HG03196 (cell line): Measurements from ENCODE around the gene KIFAP3.

Source experiments
- ATAC-seq: cut with Tn5 transposase; IDR thresholded peaks from one replicate; pipeline ENCODE4 v1.9.1; 2021; ENCODE audit not compliant: unreplicated experiment

The KIFAP3 gene

DNA sequence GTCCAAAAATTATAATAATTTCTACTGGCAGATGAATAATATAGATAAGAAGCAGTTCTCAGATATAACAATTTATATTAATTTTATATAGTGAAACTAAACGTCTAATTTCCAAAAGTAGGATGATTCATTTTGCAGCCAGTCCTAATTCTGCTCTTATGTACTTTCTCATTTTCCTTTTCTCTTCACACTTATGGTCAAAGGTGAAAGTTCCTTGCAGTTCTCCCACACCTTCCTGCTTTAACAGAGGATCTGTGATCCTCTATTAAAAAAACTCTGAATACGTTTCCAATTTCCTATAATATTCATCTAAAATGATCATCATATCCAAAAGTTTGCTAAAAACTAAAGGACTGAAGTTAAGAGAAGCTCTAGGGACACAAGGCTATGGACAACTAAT, 78.5 kb downstream of the KIFAP3 start:
- ATAC-seq: no peak

DNA sequence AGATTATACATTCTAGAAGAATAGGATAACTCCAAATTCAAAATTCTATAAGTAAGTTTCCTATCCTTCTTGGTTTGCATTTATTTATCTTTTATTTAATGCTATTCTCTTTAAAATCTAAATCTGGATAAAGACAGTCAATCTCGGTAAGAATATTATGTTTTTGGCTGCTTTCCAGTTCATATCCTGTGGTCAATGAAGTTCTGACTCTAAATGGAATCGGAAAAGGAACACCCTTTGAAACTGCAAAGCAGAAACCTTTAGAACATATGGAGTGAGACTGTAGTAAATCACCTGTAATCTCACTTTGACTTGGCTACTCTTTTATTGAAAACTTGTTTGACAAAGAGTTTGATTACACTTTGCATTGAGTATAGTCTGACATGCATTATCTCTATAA, 85.2 kb downstream of the KIFAP3 start:
- ATAC-seq: no peak

GRCh38 chr1:169985757-169986156, 88.7 kb downstream of the KIFAP3 start:
- ATAC-seq: no peak

DNA sequence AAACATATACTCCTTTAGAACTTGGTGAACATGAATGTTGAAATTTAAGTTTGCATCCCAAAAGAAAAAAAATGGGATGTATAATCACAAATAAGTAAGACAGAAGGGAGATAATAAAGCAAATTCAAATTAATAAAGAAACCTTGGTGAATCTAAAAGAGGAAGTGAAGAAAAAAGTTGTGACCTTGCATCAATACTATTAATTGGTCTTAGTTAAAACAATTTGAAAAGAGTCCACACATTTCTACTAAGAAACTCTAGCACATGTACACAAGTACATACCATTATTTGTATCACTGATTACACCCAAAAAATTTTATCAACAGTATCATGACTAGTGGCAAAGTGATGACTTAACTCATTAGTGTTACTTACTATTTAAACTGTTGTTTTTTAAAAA, 100.4 kb downstream of the KIFAP3 start:
- ATAC-seq: no peak

GRCh38 chr1:169970114-169970513, 104.4 kb downstream of the KIFAP3 start:
- no peak for ATAC-seq

DNA sequence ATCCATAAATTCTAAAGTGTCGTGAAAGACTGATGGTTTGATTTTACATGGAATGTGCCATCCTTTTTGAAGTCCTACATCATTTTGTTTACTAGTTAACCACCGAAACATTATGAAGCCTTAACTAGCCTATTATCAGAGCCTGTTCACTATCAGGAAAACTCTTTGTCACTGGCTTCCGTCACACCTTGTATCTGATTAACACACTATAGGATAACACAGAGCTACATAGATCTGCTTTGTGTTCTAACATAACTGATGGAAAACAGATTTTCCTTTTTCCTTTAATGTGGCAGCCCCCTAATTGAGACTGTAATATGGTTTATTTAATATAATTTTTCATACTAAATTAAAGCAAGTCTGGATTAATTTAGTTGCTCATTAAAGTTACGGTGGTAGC, 106.3 kb downstream of the KIFAP3 start:
- no peak for ATAC-seq

- ATAC-seq: no peak
Measured at GRCh38 chr1:169964206-169964605, 110.3 kb downstream of the KIFAP3 start.

DNA sequence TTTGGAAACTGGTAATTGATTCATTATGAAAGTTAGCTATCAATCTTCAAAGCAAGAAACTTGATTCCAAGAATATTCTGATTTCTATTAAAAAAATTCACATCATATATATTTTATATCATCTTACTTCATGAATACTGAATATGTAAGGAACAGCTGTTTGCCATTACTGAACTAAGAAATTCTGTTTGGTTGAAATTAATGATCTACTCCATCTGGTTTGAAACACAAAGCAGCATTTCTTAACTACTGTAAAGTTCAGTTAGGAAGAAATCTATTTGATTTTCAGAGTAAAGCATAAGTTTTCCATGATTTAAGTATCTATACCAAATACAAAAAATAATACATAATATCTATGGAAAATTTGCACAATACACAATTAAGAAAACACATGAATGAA, 114.8 kb downstream of the KIFAP3 start:
- no peak for ATAC-seq

GRCh38 chr1:169958987-169959386, 115.5 kb downstream of the KIFAP3 start:
- ATAC-seq: no peak

DNA sequence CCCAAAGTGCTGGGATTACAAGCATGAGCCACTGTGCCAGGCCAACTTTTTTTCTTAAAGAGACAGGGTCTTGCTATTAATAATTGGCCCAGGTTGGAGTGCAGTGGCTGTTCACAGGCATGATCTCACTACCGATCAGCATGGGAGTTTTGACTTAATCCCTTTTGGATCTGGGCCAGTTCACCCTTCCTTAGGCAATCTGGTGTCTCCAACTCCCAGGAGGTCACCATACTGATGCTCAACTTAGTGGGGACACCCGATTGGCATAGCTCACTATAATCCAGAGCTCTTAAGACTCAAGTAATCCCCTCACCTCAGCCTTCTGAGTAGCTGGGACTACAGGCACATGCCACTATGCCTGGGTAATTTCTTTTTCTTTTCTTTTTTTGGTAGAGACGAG, 116.6 kb downstream of the KIFAP3 start:
- ATAC-seq: no peak

DNA sequence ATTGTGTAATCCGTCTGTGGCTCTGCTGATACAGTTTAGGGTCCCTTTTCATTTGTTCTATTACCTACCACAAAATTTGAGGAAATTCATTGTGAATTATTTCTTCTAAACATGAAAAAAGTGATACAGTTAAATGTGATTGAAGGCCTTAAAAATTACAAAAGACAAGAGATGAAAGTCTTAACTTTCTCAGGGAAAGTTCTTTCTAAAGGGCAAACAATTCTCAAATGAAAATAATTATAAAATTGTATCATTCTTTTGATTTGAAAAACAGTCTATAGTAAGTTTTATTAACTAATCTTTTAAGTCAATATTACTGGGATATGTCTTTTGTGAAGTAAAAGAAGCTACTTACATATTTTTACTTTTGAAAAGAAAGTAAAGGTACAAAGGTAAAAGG, 123.4 kb downstream of the KIFAP3 start:
- ATAC-seq: no peak

DNA sequence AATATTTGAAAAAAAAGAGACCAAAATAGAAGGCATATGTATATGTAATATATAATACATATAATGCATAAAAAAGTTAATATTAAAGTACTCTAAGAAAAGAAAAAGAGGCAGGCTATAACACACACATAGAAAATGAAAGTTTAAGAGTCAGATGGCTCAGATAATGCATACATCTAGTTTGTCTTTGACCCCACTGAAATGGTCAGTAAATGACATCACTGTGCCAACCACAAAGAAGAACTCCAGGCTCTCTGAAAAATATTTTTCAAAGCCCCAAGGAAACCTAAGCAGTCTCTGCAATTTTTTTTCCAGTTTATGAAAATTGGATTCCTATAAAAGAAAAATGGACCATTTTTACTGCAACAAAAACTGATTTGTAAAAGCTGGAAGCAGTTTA, 125.4 kb downstream of the KIFAP3 start:
- no peak for ATAC-seq

DNA sequence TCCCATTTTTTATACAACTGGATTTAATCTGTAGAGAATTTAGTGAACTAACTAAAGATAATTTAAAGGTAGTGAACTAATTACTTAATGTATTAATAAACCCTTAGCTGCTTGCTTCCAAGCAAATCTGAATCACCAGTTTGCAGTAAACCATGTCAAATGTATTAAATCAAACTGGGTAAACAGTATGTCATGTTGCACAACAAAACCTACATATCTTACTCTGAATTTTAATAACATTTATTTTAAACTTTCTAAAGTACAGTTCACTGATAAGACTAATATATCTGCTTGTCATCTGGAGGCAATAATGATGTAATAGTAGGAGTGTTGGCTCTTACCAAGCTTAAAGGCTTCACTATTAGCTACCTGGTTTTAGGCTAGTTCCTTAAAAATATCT, 128.3 kb downstream of the KIFAP3 start:
- no peak for ATAC-seq

DNA sequence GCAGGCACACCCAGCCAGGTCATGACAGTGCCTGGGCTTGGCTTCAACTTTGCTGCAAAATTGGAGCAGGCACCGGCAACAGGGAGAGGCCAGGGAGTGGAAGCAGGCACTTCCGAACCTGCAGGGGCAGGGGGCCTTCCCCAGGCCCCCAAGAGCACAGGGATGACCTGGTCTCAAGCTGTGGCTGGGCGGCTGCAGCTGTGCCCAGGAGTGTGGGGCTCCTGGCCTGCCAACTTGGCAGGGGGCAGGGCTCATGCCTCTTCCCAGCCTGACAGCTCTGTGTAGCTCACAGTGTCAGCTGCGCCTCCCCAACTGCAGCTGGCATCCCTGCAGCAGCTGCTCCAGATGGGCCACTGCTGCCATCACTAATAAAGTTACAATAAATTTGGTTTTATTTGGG, 129.3 kb downstream of the KIFAP3 start:
- no peak for ATAC-seq

- ATAC-seq: no peak
Measured at GRCh38 chr1:169944621-169945020, 129.9 kb downstream of the KIFAP3 start.

- no peak for ATAC-seq
Measured at GRCh38 chr1:169943963-169944526, 130.4 kb downstream of the KIFAP3 start.

DNA sequence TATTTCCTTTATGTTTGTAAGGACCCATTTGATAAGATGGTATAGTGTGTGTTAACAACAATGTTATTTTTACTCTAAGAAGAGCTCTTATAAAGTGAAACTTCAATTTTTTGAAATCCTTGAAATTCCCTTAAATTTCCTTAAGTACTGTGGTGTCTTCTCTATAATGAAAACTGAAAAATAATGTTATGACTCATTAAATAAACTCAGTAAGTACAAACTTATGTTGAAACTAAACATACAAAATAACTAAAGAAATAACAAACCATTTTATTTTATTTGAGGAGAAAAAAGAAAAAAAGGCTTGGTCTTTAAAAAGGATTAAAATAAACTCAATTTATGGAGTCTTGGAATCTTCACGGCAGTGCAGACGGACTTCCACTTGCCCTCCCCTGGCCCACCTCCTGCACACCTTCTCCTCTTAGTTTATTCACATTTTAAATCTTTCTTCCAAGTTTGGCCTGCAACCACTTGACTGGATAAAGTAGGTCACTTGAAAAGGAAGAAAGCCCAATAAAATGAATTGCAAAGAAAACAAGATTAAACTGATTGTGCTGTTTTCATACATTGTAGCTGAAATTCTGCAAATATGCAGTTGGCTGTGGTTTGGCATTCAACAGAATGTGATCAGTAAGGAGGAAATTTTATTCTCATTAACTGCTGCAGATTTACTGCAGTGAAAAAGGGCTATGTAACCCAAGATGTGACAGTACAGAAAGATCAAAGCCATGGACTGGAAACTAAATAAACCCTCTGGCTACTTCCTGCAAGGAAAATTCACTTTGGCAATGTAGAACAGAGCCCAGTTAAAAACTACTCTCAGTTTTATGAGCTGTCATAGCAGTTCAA, 132.3 kb downstream of the KIFAP3 start:
- ATAC-seq: no peak

- no peak for ATAC-seq
Measured at GRCh38 chr1:169933984-169934725, 140.3 kb downstream of the KIFAP3 start.

GRCh38 chr1:169931795-169932231, 142.7 kb downstream of the KIFAP3 start:
- no peak for ATAC-seq

GRCh38 chr1:169929210-169929526, 145.3 kb downstream of the KIFAP3 start:
- ATAC-seq: no peak

- peak; percentile 65 for ATAC-seq
Measured at GRCh38 chr1:169928438-169929209, 145.9 kb downstream of the KIFAP3 start.
